Mucosa of descending colon (tissue), 3 donors: Measurements from ENCODE around the gene MINDY2. TPM values are rescaled to one million over a fixed set of nuclear protein-coding genes. Genes with fewer than 3 reads are reported as not detected.

Experiments
- ATAC-seq: fragments of 200-7000 bp; cut with Tn5 transposase; one replicate; pipeline ENCODE4 v1.9.1; 2020; ENCODE audit warnings: mild to moderate bottlenecking, moderate library complexity
- DNase-seq, 3 donors: peaks; one replicate each; pipeline ENCODE4 v3.0.0-alpha.2; 2020
- H3K36me3 ChIP-seq: fragments of 200-600 bp; one replicate; pipeline ENCODE4 v1.8.0; 2021; ENCODE audit warnings: low read depth, mild to moderate bottlenecking
- H3K4me1 ChIP-seq: fragments of 200-600 bp; one replicate; pipeline ENCODE4 v1.8.0; 2021; ENCODE audit warnings: low read depth, mild to moderate bottlenecking
- H3K4me3 ChIP-seq: fragments of 200-600 bp; one replicate; pipeline ENCODE4 v1.8.0; 2021; ENCODE audit warnings: mild to moderate bottlenecking
- H3K9me3 ChIP-seq: fragments of 200-600 bp; one replicate; pipeline ENCODE4 v1.8.0; 2021; ENCODE audit warnings: mild to moderate bottlenecking
- intact Hi-C, 2 donors: fragments of 100-400 bp; cut with DNase I in 1 of 2; cut with micrococcal nuclease in 1 of 2; formaldehyde crosslinking; loops; one replicate each; pipeline versions ENCODE4 v1.11.0 to v1.11.1; 2022; cut with DNase I, micrococcal nuclease
- total RNA-seq, 3 donors: library from RNA; stranded (reverse); fragmentation: NEBNext Ultra II Directional in 2 of 3; extraction: Animal tissue kit (Norgen Biotek cat#: 25700) in 2 of 3; gene quantifications; one replicate each; pipeline versions ENCODE4 v1.2.1 to v1.2.4, GENCODE V29; 2021 to 2023
- TF ChIP-seq, protein P1 (sequence below): fragments of 200-600 bp; IDR thresholded peaks from one replicate; pipeline ENCODE4 v1.8.0; 2022; ENCODE audit warnings: antibody characterized with exemption, mild to moderate bottlenecking
- donor health status: DM: no; HTN: no; CAD: no; lungs with moderate emphysema.
- donor health status: DM: no; HTN: no; CAD: no.
- donor health status: DM: no; HTN: yes; CAD: no.

Gene MINDY2
- total RNA-seq, 3 donors from 2014 or later: 12.0 to 24.2 (median 13.3) TPM

DNA sequence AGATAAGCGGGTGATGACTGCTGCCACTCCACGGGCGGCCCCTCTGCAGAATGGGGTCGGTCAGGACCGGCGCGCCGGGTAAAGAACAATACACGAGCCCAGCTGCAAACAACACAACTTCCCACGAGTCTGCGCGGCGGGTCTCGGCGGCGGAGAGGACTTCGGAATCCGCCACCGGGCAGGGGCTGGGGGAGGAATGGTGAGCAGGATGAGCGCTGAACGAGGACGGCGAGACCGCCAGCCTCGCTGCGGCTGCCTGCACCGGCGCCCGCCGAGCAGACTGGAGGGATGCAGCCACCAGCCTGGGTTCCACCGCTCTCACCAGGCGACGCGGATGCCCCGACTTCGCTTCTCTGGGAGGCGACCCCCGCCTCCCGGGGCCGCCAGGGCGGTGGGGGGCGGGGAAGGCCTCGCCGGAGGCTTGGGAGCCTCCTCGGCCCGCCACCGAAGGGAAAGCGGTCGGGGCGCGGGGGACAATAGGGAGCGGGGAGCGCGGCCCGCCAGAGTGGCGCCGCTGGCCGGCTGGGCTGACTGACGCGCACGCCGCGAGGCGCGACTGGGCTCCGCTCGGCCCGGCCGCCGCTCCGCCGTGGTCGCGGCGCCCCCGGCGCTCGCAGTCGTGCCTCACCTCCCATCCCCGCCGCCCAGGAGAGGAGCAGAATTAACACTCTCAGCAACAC is 22.1 kb upstream of the MINDY2 start:
- H3K36me3 ChIP-seq: no peaks in the 10 kb centered on the region
- H3K4me1 ChIP-seq: peaks cover 13% of the 10 kb centered on the region
- no peaks in the 10 kb centered on the region for H3K9me3 ChIP-seq
- H3K4me3 ChIP-seq: peak overlapping the region; percentile 96
- TF ChIP-seq, protein P1, sequence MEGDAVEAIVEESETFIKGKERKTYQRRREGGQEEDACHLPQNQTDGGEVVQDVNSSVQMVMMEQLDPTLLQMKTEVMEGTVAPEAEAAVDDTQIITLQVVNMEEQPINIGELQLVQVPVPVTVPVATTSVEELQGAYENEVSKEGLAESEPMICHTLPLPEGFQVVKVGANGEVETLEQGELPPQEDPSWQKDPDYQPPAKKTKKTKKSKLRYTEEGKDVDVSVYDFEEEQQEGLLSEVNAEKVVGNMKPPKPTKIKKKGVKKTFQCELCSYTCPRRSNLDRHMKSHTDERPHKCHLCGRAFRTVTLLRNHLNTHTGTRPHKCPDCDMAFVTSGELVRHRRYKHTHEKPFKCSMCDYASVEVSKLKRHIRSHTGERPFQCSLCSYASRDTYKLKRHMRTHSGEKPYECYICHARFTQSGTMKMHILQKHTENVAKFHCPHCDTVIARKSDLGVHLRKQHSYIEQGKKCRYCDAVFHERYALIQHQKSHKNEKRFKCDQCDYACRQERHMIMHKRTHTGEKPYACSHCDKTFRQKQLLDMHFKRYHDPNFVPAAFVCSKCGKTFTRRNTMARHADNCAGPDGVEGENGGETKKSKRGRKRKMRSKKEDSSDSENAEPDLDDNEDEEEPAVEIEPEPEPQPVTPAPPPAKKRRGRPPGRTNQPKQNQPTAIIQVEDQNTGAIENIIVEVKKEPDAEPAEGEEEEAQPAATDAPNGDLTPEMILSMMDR: no peak
- DNase-seq: peak; percentile 58 to 75 (median 74)
- ATAC-seq: peak; percentile 58
- intact Hi-C loops: no loop called here

DNA sequence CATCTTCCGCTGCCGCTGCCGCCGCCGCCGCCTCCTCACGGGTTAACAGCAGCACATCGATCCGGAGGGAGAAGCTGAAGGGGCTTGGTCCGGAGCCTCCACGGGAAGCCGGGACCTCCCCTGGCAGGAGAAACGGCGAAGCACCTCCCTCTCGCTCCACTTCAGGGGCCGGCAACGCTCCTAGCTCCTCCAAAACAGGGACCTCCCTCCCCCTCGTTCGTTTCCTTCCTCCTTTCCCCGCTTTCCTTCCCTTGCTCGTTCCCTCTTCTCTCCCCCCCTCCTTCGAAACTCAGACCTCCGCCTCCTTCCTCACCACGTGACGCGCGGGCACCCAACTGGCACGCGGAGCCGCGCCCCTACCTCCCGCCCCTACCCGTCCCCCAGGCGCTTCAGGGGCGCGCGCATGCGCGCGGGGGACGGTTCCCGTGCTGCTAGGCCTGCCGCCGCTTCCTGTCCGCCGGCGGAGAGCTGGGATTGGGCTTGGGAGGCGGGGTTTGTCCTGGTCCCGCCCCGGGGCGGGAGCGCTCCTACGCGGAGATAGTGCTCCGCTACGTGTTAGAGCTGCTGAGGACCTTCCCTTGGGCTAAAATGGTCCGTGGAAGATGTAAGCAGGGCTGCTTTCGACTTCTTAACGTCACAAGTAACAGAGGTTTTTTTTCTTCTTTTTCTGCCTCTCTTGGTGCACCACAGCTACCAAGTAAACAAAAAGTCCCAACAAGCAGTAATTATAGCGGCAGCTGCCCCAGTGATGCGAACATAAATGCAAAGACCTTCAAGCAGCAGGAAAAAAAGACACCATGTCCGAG is 21.4 kb upstream of the MINDY2 start, which contains the start of gene ADAM10:
Gene ADAM10, minus strand, starts transcription at position 176 of the 806 bp plus-strand sequence. Its CDS starts 173 bp downstream, at position 3.
- H3K4me1 ChIP-seq: peaks cover 13% of the 10 kb centered on the region
- H3K9me3 ChIP-seq: no peaks in the 10 kb centered on the region
- intact Hi-C loops: no loop called here
- ATAC-seq (peak; percentile 96), DNase-seq (peak; percentile 98 to 100 (median 100))
- H3K36me3 ChIP-seq: no peaks in the 10 kb centered on the region
- TF ChIP-seq, protein P1: no peak
- H3K4me3 ChIP-seq: peak within 1 kb of the TSS; percentile 96

DNA sequence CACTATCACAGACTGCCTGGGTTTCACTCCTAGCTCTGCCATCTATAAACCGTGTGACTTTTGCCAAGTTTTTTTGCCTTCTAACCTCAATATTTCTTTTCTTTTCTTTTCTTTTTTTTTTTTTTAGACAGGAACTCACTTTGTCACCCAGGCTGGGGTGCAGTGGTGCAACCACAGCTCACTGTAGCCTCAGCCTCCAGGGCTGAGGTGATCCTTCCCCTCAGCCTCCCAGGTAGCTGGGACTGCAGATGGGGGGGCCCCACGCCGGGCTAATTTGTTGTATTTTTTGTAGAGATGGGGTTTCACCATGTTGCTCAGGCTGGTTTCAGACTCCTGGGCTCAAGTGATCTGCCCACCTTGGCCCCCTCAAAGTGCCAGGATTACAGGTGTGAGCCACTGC is 18.4 kb upstream of the MINDY2 start:
- DNase-seq: no peak
- H3K9me3 ChIP-seq: no peaks in the 10 kb centered on the region
- no peak overlapping the region for H3K4me3 ChIP-seq
- ATAC-seq: no peak
- TF ChIP-seq, protein P1: no peak
- intact Hi-C loops: no loop called here
- peaks cover 10% of the 10 kb centered on the region for H3K4me1 ChIP-seq
- no peaks in the 10 kb centered on the region for H3K36me3 ChIP-seq

DNA sequence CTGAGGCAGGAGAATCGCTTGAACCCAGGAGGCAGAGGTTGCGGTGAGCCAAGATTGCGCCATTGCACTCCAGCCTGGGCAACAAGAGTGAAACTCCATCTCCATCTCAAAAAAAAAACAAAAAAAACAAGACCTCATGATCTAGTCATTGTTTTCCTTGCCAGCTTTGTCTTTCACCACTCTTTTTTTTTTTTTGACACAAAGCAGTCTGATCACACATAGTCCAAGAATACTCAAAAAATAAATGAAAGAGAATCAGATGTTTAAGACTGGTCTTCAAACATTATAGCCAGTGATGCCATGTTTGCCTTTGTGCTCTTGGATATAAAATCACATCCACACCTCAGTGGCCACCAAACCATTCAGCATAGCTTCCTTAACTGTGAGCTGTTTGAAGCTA is 15.8 kb upstream of the MINDY2 start:
- intact Hi-C loops: loop anchor here in 1 of 2 donors (5.0 kb wide), 1 partner anchor 488 kb away; no protein-coding TSS in a partner anchor
- H3K4me3 ChIP-seq: no peak overlapping the region
- TF ChIP-seq, protein P1: no peak

DNA sequence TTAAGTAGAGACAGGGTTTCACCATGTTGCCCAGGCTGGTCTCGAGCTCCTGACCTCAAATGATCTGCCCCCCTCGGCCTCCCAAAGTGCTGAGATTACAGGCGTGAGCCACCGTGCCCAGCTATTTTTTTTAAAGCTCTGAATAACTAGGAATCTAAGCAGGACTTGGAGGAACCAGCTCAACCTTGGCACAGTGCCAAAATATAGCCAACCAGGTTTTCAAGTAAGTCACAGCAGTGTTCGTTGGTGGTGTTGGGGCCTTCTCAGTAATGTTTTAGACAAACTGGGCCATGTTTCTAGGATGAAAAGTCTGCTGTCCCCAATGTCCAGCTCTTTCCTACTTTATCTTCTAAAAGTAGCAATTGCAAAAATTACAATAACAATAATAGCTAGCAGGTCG is 15.1 kb upstream of the MINDY2 start:
- H3K4me1 ChIP-seq: no peaks in the 10 kb centered on the region
- TF ChIP-seq, protein P1: no peak
- intact Hi-C loops: loop anchor here in 1 of 2 donors (5.0 kb wide), 1 partner anchor 489 kb away; no protein-coding TSS in a partner anchor
- ATAC-seq: no peak
- H3K36me3 ChIP-seq: no peaks in the 10 kb centered on the region
- no peak for DNase-seq
- H3K9me3 ChIP-seq: no peaks in the 10 kb centered on the region
- no peak overlapping the region for H3K4me3 ChIP-seq

More for the DNA sequence above, 15.8 kb upstream of the MINDY2 start:
- no peaks in the 10 kb centered on the region for H3K9me3 ChIP-seq
- no peaks in the 10 kb centered on the region for H3K36me3 ChIP-seq
- DNase-seq (no peak), ATAC-seq (no peak)
- peaks cover 2% of the 10 kb centered on the region for H3K4me1 ChIP-seq
